CD4-positive, alpha-beta T cell treated with Interleukin-21 for 1 hour (primary cell): ENCODE data around the gene CRYL1.
"Not testable (repeated sequence)": the region's sequence is repeated elsewhere in the genome, so short reads cannot be mapped to it uniquely, and the experiment has no call there.

Experiments
- DNase-seq: peaks from one replicate; pipeline ENCODE4 v3.0.0-alpha.2; 2020

The CRYL1 gene

GRCh38 chr13:20446900-20447299 is 78.8 kb downstream of the CRYL1 start:
- DNase-seq = no peak

DNA sequence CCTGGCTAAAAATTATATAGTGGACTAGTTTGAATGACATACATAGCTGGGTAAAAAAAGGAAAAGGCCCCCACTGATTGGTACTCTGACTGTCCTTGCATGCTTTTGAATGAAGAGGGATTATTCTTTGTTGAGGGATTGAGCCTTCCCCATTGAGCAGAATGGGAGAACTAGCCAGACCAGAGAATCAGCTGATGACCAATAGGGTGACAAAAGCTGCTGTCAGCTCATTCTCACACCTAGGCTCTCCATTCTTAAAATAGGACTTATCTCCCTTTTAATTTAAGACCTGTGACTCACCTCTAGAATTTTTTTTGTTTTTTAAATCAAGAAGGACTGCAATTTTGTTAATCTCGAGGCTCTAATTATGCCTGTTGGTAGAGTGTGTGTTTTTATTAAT is 79.3 kb downstream of the CRYL1 start:
- no peak for DNase-seq

DNA sequence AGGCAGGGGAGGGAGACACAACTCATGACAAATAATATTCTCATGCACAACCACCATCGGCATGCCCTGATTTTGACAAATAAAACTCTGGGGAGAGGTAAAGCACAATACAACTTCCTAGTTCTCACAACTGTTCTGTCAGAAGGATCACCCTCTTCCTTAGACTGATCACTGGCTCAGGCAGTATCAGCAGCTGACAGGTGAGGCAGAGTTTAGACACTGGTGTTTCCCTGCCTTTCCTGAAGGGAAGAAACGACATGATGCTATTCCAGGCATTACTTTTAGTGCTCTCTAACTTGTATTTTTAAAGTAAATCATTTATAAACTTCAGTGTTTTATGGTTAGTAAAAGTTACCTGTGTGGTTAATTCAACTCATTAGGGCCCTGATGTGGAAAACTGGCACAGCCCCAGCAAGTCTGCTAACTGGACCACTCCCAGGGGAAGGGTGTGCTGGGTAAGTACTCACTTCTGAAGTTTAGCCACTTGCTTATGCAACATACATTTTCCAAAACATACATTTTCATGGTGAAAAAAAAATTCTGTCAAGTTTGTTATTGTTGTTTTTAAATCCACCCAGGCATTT is 82.8 kb downstream of the CRYL1 start:
- no peak for DNase-seq

DNA sequence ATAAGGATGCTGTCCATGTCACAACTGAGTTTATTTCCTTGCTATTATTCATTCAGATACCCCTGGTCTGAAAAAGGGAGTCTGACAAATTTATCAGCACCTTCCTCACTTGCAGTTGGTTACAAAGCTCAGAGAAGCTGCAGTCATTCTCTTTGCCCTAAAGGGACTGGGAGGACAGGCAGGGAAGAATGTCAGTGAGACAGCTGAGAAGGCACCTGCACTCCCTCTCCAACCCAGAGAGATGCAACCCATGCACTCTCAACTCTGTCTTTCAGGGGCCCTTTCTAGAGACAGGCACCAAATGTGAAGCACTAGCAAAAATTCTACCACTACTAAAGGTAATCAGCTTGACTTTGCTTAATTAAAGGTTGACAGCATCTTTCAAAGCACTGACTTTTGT is 83.3 kb downstream of the CRYL1 start:
- no peak for DNase-seq

DNA sequence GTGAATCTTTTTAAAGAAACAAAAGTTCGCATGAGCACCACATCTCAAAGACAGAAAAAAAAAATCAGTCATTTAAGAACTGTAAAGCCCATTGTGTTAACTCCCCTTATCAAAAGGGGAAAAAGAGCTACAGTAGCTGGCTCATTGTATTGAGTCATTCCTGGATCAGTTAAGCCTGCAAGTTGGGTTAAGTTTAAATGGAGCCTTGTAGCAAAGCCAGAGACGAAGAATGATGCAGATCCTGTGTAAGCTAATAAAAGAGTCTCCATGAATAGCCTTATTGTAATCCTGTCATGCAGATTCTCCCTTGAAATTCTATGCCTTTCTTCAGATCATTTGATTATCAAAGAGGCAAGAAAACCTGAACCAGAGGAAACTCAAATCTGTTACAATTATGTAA is 83.8 kb downstream of the CRYL1 start:
- DNase-seq = no peak

DNA sequence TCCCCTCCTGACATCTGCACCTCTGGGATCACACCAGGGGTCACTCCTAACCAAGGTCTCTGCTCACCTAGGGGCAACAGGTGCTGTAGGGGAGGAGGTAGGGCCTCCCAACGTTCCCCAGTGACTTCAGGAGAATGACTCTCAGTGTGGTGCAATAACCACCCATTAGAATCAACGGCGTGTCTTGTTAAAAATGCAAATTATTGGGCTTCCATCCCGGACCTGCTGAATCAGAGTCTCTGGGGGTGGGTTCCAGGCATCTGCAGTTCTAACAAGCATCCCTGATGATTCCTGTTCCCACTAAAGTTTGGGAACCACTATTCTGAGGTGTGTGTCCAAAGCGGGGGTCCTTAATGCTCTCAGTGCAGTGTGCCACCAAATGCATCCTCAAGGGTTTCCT is 84.6 kb downstream of the CRYL1 start:
- DNase-seq = no peak

DNA sequence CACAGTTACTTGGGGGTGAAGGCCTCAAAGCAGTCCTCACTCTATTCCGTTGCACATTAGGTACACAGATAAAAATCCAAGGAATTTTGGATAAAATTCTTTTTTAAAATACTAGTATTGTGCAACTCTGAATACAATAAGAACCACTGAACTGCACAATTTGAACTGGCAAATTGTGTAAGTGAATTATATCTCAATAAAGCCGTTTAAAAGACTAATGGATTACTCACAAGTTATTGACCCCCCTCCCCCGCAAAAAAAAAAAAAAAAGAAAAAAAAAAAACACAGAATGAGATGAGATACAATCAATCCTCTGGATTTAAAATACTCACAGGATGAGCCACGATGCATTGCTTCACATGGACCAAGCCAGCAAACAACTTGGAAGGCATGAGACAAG is 86.4 kb downstream of the CRYL1 start:
- DNase-seq = no peak

DNA sequence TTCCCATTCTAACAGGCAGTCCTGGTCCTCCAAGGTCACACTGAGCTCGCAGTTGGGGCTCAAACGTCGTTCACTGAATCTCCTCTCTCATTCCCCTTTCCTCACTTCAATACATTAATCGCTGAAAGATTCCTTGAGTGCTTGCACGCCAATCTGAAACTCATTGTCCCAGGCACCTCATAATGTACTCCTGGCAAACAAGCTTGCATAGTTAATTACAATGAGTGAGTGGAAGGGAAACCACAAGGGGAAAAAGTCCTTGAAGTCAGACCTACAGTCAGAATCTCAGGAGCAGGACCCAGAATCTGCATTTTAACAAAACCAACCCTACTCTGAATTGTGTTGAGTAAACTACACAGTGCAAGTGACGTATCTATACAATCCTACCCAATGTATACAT is 86.9 kb downstream of the CRYL1 start:
- no peak for DNase-seq

- DNase-seq = no peak
Measured at GRCh38 chr13:20436505-20436904, 89.2 kb downstream of the CRYL1 start.

GRCh38 chr13:20435616-20436368 is 89.9 kb downstream of the CRYL1 start:
- no peak for DNase-seq

GRCh38 chr13:20434210-20434609 is 91.4 kb downstream of the CRYL1 start:
- not testable (repeated sequence) for DNase-seq

- no peak for DNase-seq
Measured at GRCh38 chr13:20431687-20432384, 93.8 kb downstream of the CRYL1 start.

GRCh38 chr13:20431080-20431479 is 94.6 kb downstream of the CRYL1 start:
- no peak for DNase-seq

DNA sequence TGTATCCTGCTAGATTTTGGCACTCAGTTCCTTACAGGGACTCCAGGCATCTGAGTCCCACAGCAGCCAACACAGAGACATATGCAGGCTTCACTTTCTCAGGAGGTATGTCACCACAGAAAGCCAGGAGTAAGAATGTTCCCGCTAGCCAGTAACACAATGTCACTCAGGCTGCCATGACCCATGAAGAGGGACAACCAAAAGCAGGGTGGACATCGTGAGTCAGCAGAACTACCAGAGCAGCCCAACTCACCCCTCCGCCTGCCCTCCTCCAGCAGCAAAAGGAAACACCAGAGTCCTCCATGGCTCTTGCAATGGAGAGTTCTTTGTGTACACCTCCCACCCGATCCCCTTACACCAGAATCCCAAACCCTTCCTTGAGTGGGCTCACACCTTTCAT is 95.4 kb downstream of the CRYL1 start:
- no peak for DNase-seq

- DNase-seq = no peak
Measured at GRCh38 chr13:20429682-20430081, 96.0 kb downstream of the CRYL1 start.

DNA sequence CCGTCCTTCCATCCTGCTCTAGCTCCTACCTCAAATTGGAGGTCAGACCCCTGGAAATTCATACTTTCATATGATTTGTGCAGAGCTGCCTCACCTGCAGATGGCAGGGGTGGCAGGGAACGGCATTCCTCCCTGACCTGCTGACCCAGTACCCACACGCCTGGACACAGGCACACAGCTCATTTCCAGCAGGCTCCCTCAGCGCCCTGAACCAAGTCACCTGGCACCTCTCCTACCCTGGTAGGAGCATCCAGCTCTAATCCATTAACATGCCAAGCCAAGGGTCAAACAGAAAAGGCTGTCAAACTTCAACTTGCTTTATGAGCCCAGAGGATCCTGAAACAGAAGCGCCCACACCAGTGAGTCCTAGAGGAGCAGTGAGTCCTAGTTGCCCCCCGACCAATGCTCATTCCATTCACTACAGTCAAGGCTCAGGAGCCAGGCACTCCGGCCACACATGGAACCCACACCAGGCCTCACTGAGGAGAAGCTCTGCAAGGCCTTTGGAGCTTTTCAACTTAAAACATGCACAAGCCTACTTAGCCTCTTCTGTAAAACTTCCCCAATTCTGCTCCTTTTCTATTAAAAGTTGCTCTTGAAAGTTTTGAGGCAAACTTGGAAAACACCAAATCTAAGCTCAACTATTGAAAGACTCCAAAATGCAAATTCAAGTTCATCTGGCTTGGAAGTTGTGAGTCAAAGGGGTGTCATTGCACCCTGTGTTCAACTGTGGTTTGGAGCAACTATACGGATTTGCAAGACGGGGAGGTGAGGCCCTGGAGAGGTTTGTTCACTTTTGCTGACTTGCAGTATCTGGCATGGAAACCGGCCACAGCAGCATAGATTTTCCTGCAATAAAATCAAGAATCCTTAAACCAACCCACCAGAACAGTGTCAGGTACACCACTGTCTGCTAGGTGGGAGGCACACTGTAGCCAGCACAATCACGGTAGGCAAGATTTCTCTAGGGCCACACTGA is 96.7 kb downstream of the CRYL1 start:
- no peak for DNase-seq

GRCh38 chr13:20426766-20427448 is 98.8 kb downstream of the CRYL1 start:
- no peak for DNase-seq

GRCh38 chr13:20425819-20426219 is 99.8 kb downstream of the CRYL1 start:
- no peak for DNase-seq

GRCh38 chr13:20424949-20425348 is 100.7 kb downstream of the CRYL1 start:
- DNase-seq = no peak

DNA sequence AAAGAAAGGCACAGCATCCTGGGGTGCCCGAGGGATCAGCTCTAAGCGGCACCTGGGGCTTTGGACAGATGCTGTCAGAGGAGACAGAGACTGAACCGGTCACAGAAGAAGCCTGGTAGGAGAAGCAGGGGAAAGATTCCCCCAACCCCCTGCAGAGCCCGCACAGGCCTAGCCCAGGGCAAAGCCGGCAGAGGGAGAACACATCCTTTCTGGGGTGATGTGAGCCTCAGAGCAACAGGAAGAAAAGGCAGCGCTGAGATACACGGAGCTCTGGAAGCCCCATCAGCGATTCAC is 101.2 kb downstream of the CRYL1 start:
- DNase-seq = no peak

DNA sequence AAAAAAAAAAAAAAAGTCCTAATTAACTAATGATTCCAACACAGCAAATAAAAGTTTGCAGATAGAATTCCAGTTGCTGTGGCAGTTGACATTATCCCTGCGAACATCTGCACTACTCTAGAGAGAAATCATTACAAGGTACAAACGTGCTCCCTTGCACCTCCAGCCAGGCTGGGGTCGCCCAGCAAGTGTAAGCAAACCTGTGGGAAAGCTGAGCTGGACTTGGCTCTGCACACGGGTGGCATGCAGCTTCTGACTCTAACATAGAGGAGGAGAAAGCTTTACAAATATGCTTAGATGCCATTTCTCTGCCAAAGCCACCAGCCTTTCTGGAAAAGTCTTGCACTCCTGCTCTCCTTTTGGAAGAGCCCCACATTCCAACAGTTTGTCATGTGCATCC is 103.3 kb downstream of the CRYL1 start:
- DNase-seq = no peak

DNA sequence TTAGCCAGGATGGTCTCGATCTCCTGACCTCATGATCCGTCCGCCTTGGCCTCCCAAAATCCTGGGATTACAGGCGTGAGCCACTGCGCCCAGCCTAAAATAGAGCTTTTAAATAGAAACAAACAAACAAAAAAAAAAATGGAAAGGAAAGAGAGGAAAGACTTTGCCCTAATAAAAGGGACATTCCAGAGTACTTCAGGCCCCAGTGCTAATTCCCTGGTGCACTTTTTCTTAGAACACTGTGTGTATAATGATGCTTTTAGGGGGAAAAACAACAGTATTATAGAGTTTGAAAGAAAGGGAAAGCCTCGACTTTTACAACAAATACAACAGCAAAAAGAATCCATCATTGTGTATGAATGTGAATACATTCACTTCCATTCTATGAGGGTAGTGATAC is 104.7 kb downstream of the CRYL1 start:
- no peak for DNase-seq

DNA sequence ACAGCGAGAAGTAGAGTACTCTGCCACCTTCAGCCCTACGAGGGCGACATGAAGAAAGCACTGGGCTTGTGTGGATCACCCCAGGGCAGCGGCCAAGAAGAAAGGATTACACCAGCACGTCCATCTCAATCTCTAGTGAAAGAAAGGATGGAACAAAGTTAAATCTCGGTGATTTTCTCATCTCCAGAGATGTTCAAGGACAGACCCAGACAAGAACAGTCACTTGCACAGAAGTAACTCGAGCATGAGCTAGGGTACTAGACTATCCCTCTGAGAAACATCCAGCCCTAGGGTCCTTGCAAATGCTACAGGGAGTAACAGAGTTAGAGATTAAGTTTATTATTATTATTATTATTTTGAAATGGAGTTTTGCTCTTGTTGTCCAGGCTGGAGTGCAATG is 106.7 kb downstream of the CRYL1 start:
- no peak for DNase-seq
